Stimulated activated CD4-positive, alpha-beta T cell treated with anti-CD3 and anti-CD28 coated beads, Interleukin-4, amount 100 ng/mL, for 1 hour (primary cell): ENCODE measurements around the gene CBLC.
A peak's percentile ranks its signal among the peaks of the same experiment; 100 is the strongest.
"Not testable (repeated sequence)": the region's sequence is repeated elsewhere in the genome, so short reads cannot be mapped to it uniquely, and the experiment has no call there.

Experiments
- DNase-seq: peaks from one replicate; pipeline ENCODE4 v3.0.0-alpha.2; 2020

Gene CBLC

GRCh38 chr19:44765949-44766335 is 11.7 kb upstream of the CBLC start:
- DNase-seq: no peak

GRCh38 chr19:44767295-44768180 is 10.2 kb upstream of the CBLC start:
- no peak for DNase-seq

- DNase-seq: peak; percentile 93
Measured at GRCh38 chr19:44770550-44771257, 7.0 kb upstream of the CBLC start.

GRCh38 chr19:44772144-44772543 is 5.5 kb upstream of the CBLC start:
- not testable (repeated sequence) for DNase-seq

- DNase-seq: no peak
Measured at GRCh38 chr19:44772959-44773358, 4.7 kb upstream of the CBLC start.

GRCh38 chr19:44775676-44776240 is 1.9 kb upstream of the CBLC start:
- DNase-seq: no peak

GRCh38 chr19:44776402-44777096 is 1.1 kb upstream of the CBLC start:
- no peak for DNase-seq

GRCh38 chr19:44779150-44779549 is 1.5 kb downstream of the CBLC start:
- no peak for DNase-seq

- DNase-seq: not testable (repeated sequence)
Measured at GRCh38 chr19:44781694-44782093, 4.0 kb downstream of the CBLC start.

GRCh38 chr19:44782729-44783128 is 5.0 kb downstream of the CBLC start:
- DNase-seq: no peak

GRCh38 chr19:44783545-44783944 is 5.9 kb downstream of the CBLC start:
- no peak for DNase-seq

GRCh38 chr19:44785271-44785670 is 7.6 kb downstream of the CBLC start:
- DNase-seq: no peak

GRCh38 chr19:44785993-44786392 is 8.3 kb downstream of the CBLC start:
- DNase-seq: no peak

GRCh38 chr19:44788971-44789370 is 11.3 kb downstream of the CBLC start:
- DNase-seq: no peak

- no peak for DNase-seq
Measured at GRCh38 chr19:44789943-44790483, 12.3 kb downstream of the CBLC start.

- DNase-seq: no peak
Measured at GRCh38 chr19:44792281-44792680, 14.6 kb downstream of the CBLC start.

GRCh38 chr19:44794610-44795009 is 16.9 kb downstream of the CBLC start:
- no peak for DNase-seq

GRCh38 chr19:44795398-44795987 is 17.8 kb downstream of the CBLC start:
- no peak for DNase-seq

- no peak for DNase-seq
Measured at GRCh38 chr19:44796701-44797115, 19.0 kb downstream of the CBLC start.

GRCh38 chr19:44799627-44800346 is 22.1 kb downstream of the CBLC start:
- DNase-seq: no peak

GRCh38 chr19:44800461-44800860 is 22.8 kb downstream of the CBLC start:
- DNase-seq: peak; percentile 82
